Kidney (tissue), 14 donors: ENCODE results near the gene ROBO4. TPM values are rescaled to one million over a fixed set of nuclear protein-coding genes. Genes with fewer than 3 reads are reported as not detected.

Experiments used
- DNase-seq, 5 donors: peaks; one replicate each; pipeline ENCODE4 v3.0.0-alpha.2; 2013 to 2020
- FAIRE-seq: peaks from 2 replicates; lab custom pipeline; 2012; peaks lifted over from hg19 to GRCh38; lab: Jason Lieb, UNC
- H3K27ac ChIP-seq, 2 donors: one replicate each; pipeline ENCODE4 v1.7.0; 2013; ENCODE audit warnings: low read depth in 2 of 2, low read length in 2 of 2, inconsistent platforms in 1 of 2
- H3K27me3 ChIP-seq: one replicate; pipeline ENCODE4 v1.7.1; 2013; ENCODE audit warnings: low read length, inconsistent platforms; ENCODE audit not compliant: control insufficient read depth, insufficient read depth
- H3K36me3 ChIP-seq, 3 donors: one replicate each; pipeline versions ENCODE4 v1.7.0 to v1.7.1; 2013; ENCODE audit warnings: low read length in 3 of 3, control low read depth in 1 of 3, inconsistent platforms in 1 of 3; ENCODE audit not compliant: insufficient read depth in 3 of 3, control insufficient read depth in 2 of 3
- H3K4me1 ChIP-seq, 3 donors: one replicate each; pipeline versions ENCODE4 v1.7.0 to v1.7.1; 2013; ENCODE audit warnings: low read length in 3 of 3, inconsistent platforms in 1 of 3, low read depth in 1 of 3; ENCODE audit not compliant: control insufficient read depth in 2 of 3, insufficient read depth in 2 of 3
- H3K4me3 ChIP-seq, 3 donors: one replicate each; pipeline versions ENCODE4 v1.7.0 to v1.8.1; 2013; ENCODE audit warnings: low read length in 3 of 3, control low read depth in 1 of 3, inconsistent platforms in 1 of 3
- H3K9ac ChIP-seq, 3 donors: one replicate each; pipeline versions ENCODE4 v1.7.0 to v1.7.1; 2013; ENCODE audit warnings: low read length in 3 of 3, control low read depth in 1 of 3, inconsistent platforms in 1 of 3
- H3K9me3 ChIP-seq, 3 donors: one replicate each; pipeline versions ENCODE4 v1.7.0 to v1.7.1; 2013; ENCODE audit warnings: low read length in 3 of 3, control low read depth in 1 of 3, inconsistent platforms in 1 of 3; ENCODE audit not compliant: control insufficient read depth in 2 of 3, insufficient read depth in 1 of 3
- intact Hi-C: fragments of 100-400 bp; cut with DNase I; formaldehyde crosslinking; loops from one replicate; pipeline ENCODE4 v1.11.1; 2022
- polyA plus RNA-seq: library from polyadenylated mRNA; stranded (reverse); fragments of 350-450 nt; fragmentation: Illumina TruSeq; extraction: RNeasy Lipid Tissue Mini Kit (QIAGEN cat#74804); gene quantifications from one replicate; pipeline ENCODE4 v1.2.3, GENCODE V29; 2014; ENCODE audit warnings: low read depth, low replicate concordance; ENCODE audit not compliant: insufficient read depth
- total RNA-seq: library from RNA; stranded (reverse); fragmentation: NEBNext Ultra II Directional; extraction: Animal tissue kit (Norgen Biotek cat#: 25700); gene quantifications from one replicate; pipeline ENCODE4 v1.2.1, GENCODE V29; 2021
- TF ChIP-seq, protein P1 (sequence below): IDR thresholded peaks from 3 replicates; pipeline ENCODE4 v1.5.1; 2012; ENCODE audit warnings: mild to moderate bottlenecking, moderate library complexity, borderline replicate concordance; ENCODE audit not compliant: insufficient read depth; ENCODE audit errors: extremely low read depth
- donor health status: control.
- donor health status: control.
- donor health status: control.
- donor health status: control.
- donor health status: control.
- donor health status: DM: yes; HTN: yes; CAD: no.
- donor health status: Normal renal cell carcinoma (clear cell type).

Gene ROBO4
- total and polyA plus RNA-seq, 2 donors from 2014 or later, result 12.8 to 29.5 TPM

DNA sequence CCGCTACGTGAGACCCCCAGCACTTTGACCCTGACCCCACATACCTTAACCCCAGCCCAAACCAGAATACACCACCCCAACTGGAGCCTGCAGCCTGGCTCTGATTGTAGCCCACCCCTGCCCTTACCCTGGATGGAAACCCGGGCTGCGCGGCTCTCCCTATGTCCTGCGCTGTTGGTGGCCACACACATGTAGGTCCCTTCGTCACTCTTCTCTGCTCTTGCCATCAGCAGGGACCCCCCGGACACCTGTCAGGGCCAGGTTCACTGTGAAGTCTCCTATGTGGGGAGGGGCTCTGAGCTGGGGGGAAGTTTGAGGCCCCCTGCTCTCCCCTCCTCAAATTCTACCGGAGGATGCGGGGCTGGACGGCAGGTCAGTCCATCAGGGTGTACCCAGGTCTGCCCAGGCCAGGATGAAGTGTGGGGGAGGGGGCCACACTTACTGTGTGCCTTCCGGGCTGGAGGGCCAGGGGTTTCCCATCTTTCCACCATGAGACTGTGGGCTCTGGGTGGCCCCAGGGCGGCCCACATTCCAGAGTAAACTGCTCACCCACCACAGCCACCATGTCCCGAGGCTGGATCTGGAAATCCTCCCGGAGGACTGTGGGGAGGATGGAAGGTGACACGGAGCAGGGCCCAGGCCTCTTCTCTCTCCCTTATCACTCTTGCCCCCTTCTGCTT, 1.5 kb downstream of the ROBO4 start:
- Histone ChIP-seq H3K36me3 (no peaks in the 10 kb centered on the region), H3K4me3 (peak overlapping the region in 1 of 3 donors; percentile 63), H3K27me3 (no peaks in the 10 kb centered on the region), H3K4me1 (peaks cover 0 to 23% (median 3%) of the 10 kb centered on the region in 3 donors), H3K27ac (peak overlapping the region; percentile 45 to 77), H3K9ac (peak overlapping the region in 1 of 3 donors; percentile 55), H3K9me3 (no peaks in the 10 kb centered on the region)
- DNase-seq (no peak), FAIRE-seq (no peak)
- TF ChIP-seq, protein P1, sequence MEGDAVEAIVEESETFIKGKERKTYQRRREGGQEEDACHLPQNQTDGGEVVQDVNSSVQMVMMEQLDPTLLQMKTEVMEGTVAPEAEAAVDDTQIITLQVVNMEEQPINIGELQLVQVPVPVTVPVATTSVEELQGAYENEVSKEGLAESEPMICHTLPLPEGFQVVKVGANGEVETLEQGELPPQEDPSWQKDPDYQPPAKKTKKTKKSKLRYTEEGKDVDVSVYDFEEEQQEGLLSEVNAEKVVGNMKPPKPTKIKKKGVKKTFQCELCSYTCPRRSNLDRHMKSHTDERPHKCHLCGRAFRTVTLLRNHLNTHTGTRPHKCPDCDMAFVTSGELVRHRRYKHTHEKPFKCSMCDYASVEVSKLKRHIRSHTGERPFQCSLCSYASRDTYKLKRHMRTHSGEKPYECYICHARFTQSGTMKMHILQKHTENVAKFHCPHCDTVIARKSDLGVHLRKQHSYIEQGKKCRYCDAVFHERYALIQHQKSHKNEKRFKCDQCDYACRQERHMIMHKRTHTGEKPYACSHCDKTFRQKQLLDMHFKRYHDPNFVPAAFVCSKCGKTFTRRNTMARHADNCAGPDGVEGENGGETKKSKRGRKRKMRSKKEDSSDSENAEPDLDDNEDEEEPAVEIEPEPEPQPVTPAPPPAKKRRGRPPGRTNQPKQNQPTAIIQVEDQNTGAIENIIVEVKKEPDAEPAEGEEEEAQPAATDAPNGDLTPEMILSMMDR, result no peak
- intact Hi-C loops, result no loop called here

DNA sequence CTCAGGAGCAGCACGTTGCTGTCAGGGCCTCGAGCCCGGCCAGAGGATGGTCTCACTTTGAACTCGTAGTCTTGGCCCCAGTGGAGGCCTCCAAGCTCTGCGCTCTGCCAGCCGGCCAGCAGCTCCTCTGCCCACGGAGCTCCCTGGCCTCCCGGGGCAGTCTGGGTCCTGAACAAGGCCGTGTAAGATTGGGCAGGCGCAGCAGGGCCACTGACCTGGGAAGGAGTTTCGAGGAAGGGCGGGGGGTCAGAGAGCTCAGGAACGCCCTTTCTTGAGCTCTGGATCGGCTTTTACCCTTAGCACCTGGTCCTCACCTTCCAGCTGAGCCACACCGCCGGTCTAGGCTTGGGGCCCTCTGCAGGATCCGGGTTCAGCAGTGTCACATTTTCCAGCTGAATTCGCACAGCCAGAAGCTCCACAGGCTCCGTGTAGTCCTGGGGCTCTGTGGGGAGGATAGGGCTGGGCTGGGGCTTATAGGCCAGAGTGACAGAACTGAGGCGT, 2.1 kb downstream of the ROBO4 start:
- intact Hi-C loops, result no loop called here
- H3K4me3 ChIP-seq, result peak overlapping the region in 1 of 3 donors; percentile 63
- H3K27me3 ChIP-seq, result no peaks in the 10 kb centered on the region
- H3K9ac ChIP-seq, result peak overlapping the region in 1 of 3 donors; percentile 55
- TF ChIP-seq, protein P1, result no peak
- DNase-seq (no peak), FAIRE-seq (no peak)
- no peak overlapping the region for H3K27ac ChIP-seq
- no peaks in the 10 kb centered on the region for H3K36me3 ChIP-seq
- peaks cover 0 to 23% (median 3%) of the 10 kb centered on the region in 3 donors for H3K4me1 ChIP-seq
- H3K9me3 ChIP-seq, result no peaks in the 10 kb centered on the region

DNA sequence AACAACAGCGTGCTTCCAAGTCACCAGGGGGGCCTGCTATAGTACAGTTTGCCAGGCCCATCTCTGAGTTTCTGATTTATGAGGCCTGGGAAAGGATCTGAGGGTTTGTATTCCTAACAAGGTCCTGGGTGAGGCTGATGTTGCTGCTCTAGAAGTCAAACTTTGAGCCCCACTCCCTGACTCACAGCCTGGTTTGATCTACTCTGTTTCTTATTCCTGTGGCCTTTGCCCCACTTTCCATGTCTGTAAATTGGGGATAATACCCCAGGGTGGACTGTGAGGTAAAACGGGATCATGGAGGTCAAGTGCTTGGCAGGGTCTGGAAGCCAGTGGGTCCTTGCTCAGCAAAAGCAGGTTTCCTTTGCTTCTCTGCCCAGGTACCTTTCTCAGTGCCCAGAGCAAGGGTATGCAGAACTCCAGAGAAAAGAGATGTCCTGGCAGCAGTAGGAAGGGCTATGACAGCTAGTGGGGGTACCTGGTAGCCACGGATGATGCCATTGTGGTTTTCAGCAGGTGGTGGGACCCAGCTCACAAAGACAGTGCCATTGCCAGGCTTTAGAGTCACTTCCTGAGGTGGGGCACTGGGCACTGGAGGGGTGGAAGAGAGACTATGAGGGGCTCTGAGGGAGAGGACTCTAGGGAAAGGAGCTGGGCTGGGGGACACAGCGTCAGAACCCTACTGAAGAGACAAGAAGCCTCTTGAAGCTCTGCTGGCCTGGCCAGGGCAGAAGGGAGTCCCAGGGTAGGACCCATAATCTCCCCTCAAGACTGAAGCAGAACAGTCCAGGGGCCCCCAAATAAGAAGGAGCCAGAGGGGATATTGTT, 2.8 kb downstream of the ROBO4 start:
- peak overlapping the region in 1 of 3 donors; percentile 63 for H3K4me3 ChIP-seq
- H3K4me1 ChIP-seq, result peaks cover 0 to 22% (median 3%) of the 10 kb centered on the region in 3 donors
- DNase-seq (no peak), FAIRE-seq (no peak)
- peak overlapping the region; percentile 1 to 22 for H3K27ac ChIP-seq
- no peak overlapping the region for H3K9ac ChIP-seq
- TF ChIP-seq, protein P1, result no peak
- H3K36me3 ChIP-seq, result no peaks in the 10 kb centered on the region
- no peaks in the 10 kb centered on the region for H3K27me3 ChIP-seq
- intact Hi-C loops, result no loop called here
- H3K9me3 ChIP-seq, result no peaks in the 10 kb centered on the region
